K562 (cell line): ENCODE data around the gene PDLIM5. TPM values are rescaled to one million over a fixed set of nuclear protein-coding genes. Genes with fewer than 3 reads are reported as not detected.

Experiments used
- ARID1B ChIP-seq: fragments of 450-650 bp; IDR thresholded peaks from 2 replicates; pipeline ENCODE4 v1.6.1; 2016; ENCODE audit warnings: antibody characterized with exemption, mild to moderate bottlenecking, inconsistent platforms
- CTBP1 ChIP-seq: fragments of 450-650 bp; IDR thresholded peaks from 2 replicates; pipeline ENCODE4 v1.6.1; 2016; ENCODE audit warnings: borderline replicate concordance
- DDX20 ChIP-seq: fragments of 450-650 bp; IDR thresholded peaks from 2 replicates; pipeline ENCODE4 v1.6.1; 2016; ENCODE audit warnings: missing genetic modification characterization, low read depth, mild to moderate bottlenecking, missing compliant biosample characterization, moderate library complexity
- EP300 ChIP-seq: IDR thresholded peaks from 2 replicates; pipeline ENCODE4 v1.6.1; 2012; ENCODE audit warnings: low read length, improper control_type of control experiment
- HDAC1 ChIP-seq, 2 experiments: fragments of 450-650 bp; IDR thresholded peaks; 2 replicates each; pipeline ENCODE4 v1.6.1; 2016 to 2017; ENCODE audit warnings: inconsistent platforms in 1 of 2, mild to moderate bottlenecking in 1 of 2, moderate library complexity in 1 of 2
- IRF9 ChIP-seq: fragments of 450-650 bp; IDR thresholded peaks from 2 replicates; pipeline ENCODE4 v1.6.1; 2016; ENCODE audit warnings: missing biosample characterization, missing genetic modification characterization
- JUND ChIP-seq, 2 experiments: IDR thresholded peaks; 2 replicates in 1 of 2; 3 replicates in 1 of 2; pipeline ENCODE4 v1.6.1; 2011; ENCODE audit warnings: borderline replicate concordance in 2 of 2, low read depth in 2 of 2, low read length in 2 of 2, improper control_type of control experiment in 1 of 2, missing biosample characterization in 1 of 2, missing genetic modification characterization in 1 of 2, missing genetic modification reagents in 1 of 2
- MITF ChIP-seq: IDR thresholded peaks from 2 replicates; pipeline ENCODE4 v1.6.1; 2014; ENCODE audit warnings: antibody characterized with exemption
- NFYB ChIP-seq: IDR thresholded peaks from 2 replicates; pipeline ENCODE4 v1.6.1; 2011; ENCODE audit warnings: mild to moderate bottlenecking, moderate library complexity; ENCODE audit not compliant: insufficient read length; ENCODE audit errors: extremely low read depth
- RCOR1 ChIP-seq, 2 experiments: IDR thresholded peaks; 2 replicates each; pipeline ENCODE4 v1.6.1; 2012; ENCODE audit warnings: low read depth in 2 of 2, low read length in 2 of 2, borderline replicate concordance in 1 of 2, improper control_type of control experiment in 1 of 2
- SMARCC2 ChIP-seq: fragments of 450-650 bp; IDR thresholded peaks from 2 replicates; pipeline ENCODE4 v1.6.1; 2017; ENCODE audit warnings: antibody characterized with exemption, moderate library complexity, mild to moderate bottlenecking, low read depth
- STAT6 ChIP-seq: sonication (generic); formaldehyde crosslinking; IDR thresholded peaks from 2 replicates; pipeline ENCODE4 v1.8.1; 2023; ENCODE audit warnings: mild to moderate bottlenecking, missing genetic modification reagents
- U2AF1 ChIP-seq: fragments of 200-400 bp; formaldehyde crosslinking; optimal IDR thresholded peaks from 2 replicates; pipeline ENCODE3; 2017; ENCODE audit warnings: mild to moderate bottlenecking, low read depth, low read length, moderate library complexity
- ZBED1 ChIP-seq: IDR thresholded peaks from 2 replicates; pipeline ENCODE4 v1.6.1; 2014
- ZBTB17 ChIP-seq: fragments of 450-650 bp; formaldehyde crosslinking; IDR thresholded peaks from 2 replicates; pipeline ENCODE4 v1.4.0; 2020; ENCODE audit warnings: mild to moderate bottlenecking
- ZNF140 ChIP-seq: fragments of 250-450 bp; sonication (Bioruptor Pico); IDR thresholded peaks from 2 replicates; pipeline ENCODE4 v1.8.0; 2021; ENCODE audit warnings: moderate library complexity, mild to moderate bottlenecking, inconsistent platforms
- ZNF280A ChIP-seq: fragments of 450-650 bp; IDR thresholded peaks from 2 replicates; pipeline ENCODE4 v1.6.1; 2018; ENCODE audit warnings: mild to moderate bottlenecking, low read depth; ENCODE audit not compliant: partially characterized antibody
- ZNF644 ChIP-seq: fragments of 200-800 bp; sonication (Bioruptor generic); IDR thresholded peaks from 2 replicates; pipeline ENCODE4 v1.6.1; 2016; ENCODE audit warnings: low read depth, missing genetic modification characterization, missing compliant biosample characterization
- ZNF699 ChIP-seq: fragments of 250-450 bp; sonication (Bioruptor Pico); IDR thresholded peaks from 2 replicates; pipeline ENCODE4 v1.8.0; 2021; ENCODE audit warnings: mild to moderate bottlenecking, moderate library complexity; ENCODE audit not compliant: insufficient replicate concordance
- ZNF830 ChIP-seq: fragments of 250-450 bp; sonication (Bioruptor Pico); IDR thresholded peaks from 2 replicates; pipeline ENCODE4 v1.5.0; 2021; ENCODE audit warnings: mild to moderate bottlenecking
- polyA plus RNA-seq, 8 experiments: library from polyadenylated mRNA; depleted of rRNA in 4 of 8; stranded (reverse) in 5 of 8; unstranded in 3 of 8; fragments of >200 nt; fragmentation: Nextera tagmentation in 2 of 8; fragmentation: Illumina TruSeq in 1 of 8; extraction: Ambion mirVana in 2 of 8; extraction: Trizol in 1 of 8; gene quantifications; 2 replicates each; pipeline versions ENCODE4 v1.2.1 to v1.2.3, GENCODE V29; 2011 to 2014; ENCODE audit warnings: inconsistent platforms in 1 of 8, missing spikeins in 1 of 8
- total RNA-seq, 7 experiments: library from RNA; depleted of rRNA in 6 of 7; stranded (reverse); fragments of >200 nt in 6 of 7; fragmentation: Illumina TruSeq in 2 of 7; extraction: Trizol in 2 of 7; gene quantifications; 2 replicates each; pipeline versions ENCODE4 v1.2.1 to v1.2.3, GENCODE V29; 2011 to 2021; ENCODE audit warnings: low replicate concordance in 1 of 7

PDLIM5 gene
- total and polyA plus RNA-seq, 9 of the 15 experiments (the other 6 are each of a cell fraction or from before 2014, with no cell fraction given): 36.9 to 127 (median 62.5) TPM

- TF ChIP-seq JUND (IDR thresholded peaks at IDR 0.05; ENCODE audit: borderline replicate concordance, low read depth, low read length) (peak; percentile 85), JUND (tag; IDR thresholded peaks at IDR 0.05; ENCODE audit: borderline replicate concordance, low read depth, low read length) (peak; percentile 74; the same call in 1 of the 3 replicates), MITF (no peak), HDAC1 (IDR thresholded peaks at IDR 0.05) (no peak), ARID1B (peak; percentile 72), DDX20 (tag) (no peak), ZNF644 (no peak), STAT6 (CRISPR knock-in tag) (no peak), U2AF1 (no peak), ZNF280A (no peak), CTBP1 (no peak), EP300 (peak; percentile 10; the same call in 1 of the 2 replicates), NFYB (no peak), ZNF140 (no peak), ZNF699 (CRISPR knock-in tag) (no peak), IRF9 (tag) (no peak), ZBED1 (no peak), ZBTB17 (CRISPR knock-in tag) (no peak), RCOR1 (IDR thresholded peaks at IDR 0.05; ENCODE audit: borderline replicate concordance in 1 of 2, low read depth in 2 of 2, low read length in 2 of 2) (peak in 1 of 2 experiments; percentile 43; a peak in 1 of 4 replicates), SMARCC2 (0 out of 2 replicates have a peak, but pooled peaks have one; percentile 24), ZNF830 (CRISPR knock-in tag) (no peak)
Observed at GRCh38 chr4:94419956-94420355, 31.8 kb upstream of the PDLIM5 start (continued).
